Esophagus muscularis mucosa (tissue), 4 donors: ENCODE data around the gene IER2. TPM values are rescaled to one million over a fixed set of nuclear protein-coding genes. Genes with fewer than 3 reads are reported as not detected.
"Not testable (repeated sequence)": the region's sequence is repeated elsewhere in the genome, so short reads cannot be mapped to it uniquely, and the experiment has no call there.

Source experiments
- DNase-seq: peaks from one replicate; pipeline ENCODE4 v3.0.0-alpha.2; 2017; ENCODE audit errors: extremely low spot score
- H3K27ac ChIP-seq, 4 donors: fragments of 200-600 bp; sonication (generic); replicated peaks in 1 of 4; 1 replicate in 3 of 4; 2 replicates in 1 of 4; pipeline ENCODE4 v1.5.1; 2016 to 2019; ENCODE audit warnings: mild to moderate bottlenecking in 1 of 4
- H3K27me3 ChIP-seq, 4 donors: fragments of 200-600 bp; sonication (generic); one replicate each; pipeline versions ENCODE4 v1.5.1 to v1.6.0; 2016 to 2019
- H3K36me3 ChIP-seq, 4 donors: fragments of 200-600 bp; sonication (generic); one replicate each; pipeline ENCODE4 v1.5.1; 2016 to 2019
- H3K4me1 ChIP-seq, 4 donors: fragments of 200-600 bp; sonication (generic); one replicate each; pipeline ENCODE4 v1.5.1; 2016 to 2019
- H3K4me3 ChIP-seq, 4 donors: fragments of 200-600 bp; sonication (generic); 1 replicate in 2 of 4; 2 replicates in 2 of 4; pipeline ENCODE4 v1.5.1; 2016 to 2019; ENCODE audit warnings: mild to moderate bottlenecking in 4 of 4, moderate library complexity in 1 of 4
- H3K9me3 ChIP-seq, 4 donors: fragments of 200-600 bp; sonication (generic); 1 replicate in 3 of 4; 2 replicates in 1 of 4; pipeline ENCODE4 v1.5.1; 2016 to 2019
- EP300 ChIP-seq: sonication (generic); formaldehyde crosslinking; IDR thresholded peaks from one replicate; pipeline ENCODE4 v1.6.1; 2017; ENCODE audit warnings: antibody characterized with exemption
- POLR2A ChIP-seq: fragments of 450-650 bp; IDR thresholded peaks from one replicate; pipeline ENCODE4 v1.6.1; 2017; ENCODE audit warnings: antibody characterized with exemption, moderate library complexity, mild to moderate bottlenecking, low read depth
- POLR2AphosphoS5 ChIP-seq, 2 donors: sonication (generic); formaldehyde crosslinking; IDR thresholded peaks; one replicate each; pipeline ENCODE4 v1.6.1; 2017; ENCODE audit warnings: antibody characterized with exemption in 2 of 2
- WGBS: methylation state at CpG from one replicate; pipeline ENCODE4 v1.1.5; 2018; 5-methylcytosine and 5-hydroxymethylcytosine counted together
- intact Hi-C: fragments of 100-400 bp; cut with DNase I; formaldehyde crosslinking; loops from one replicate; pipeline ENCODE4 v1.15.1; 2023
- total RNA-seq, 4 donors: library from RNA; depleted of rRNA; stranded (reverse); fragments of >200 nt; gene quantifications; one replicate each; pipeline versions ENCODE4 v1.1.0 to v1.2.1, GENCODE V29; 2016
- TF ChIP-seq, protein P1 (sequence below), 3 experiments: fragments of 200-600 bp in 2 of 3; fragments of 450-650 bp in 1 of 3; sonication (generic) in 2 of 3; IDR thresholded peaks; one replicate each; pipeline ENCODE4 v1.5.1; 2017 to 2019; ENCODE audit warnings: antibody characterized with exemption in 3 of 3, mild to moderate bottlenecking in 2 of 3, moderate library complexity in 1 of 3

Gene IER2
- total RNA-seq, 4 donors from 2014 or later = 29.1 to 144 (median 62.3) TPM

- H3K36me3 ChIP-seq = peaks cover 18 to 66% (median 61%) of the 10 kb centered on the region in 4 donors
Measured at GRCh38 chr19:13138916-13139198, 11.4 kb upstream of the IER2 start.

GRCh38 chr19:13139633-13140311 is 10.4 kb upstream of the IER2 start:
- Histone ChIP-seq H3K27ac (no peak overlapping the region), H3K4me1 (peaks cover 0 to 20% (median 7%) of the 10 kb centered on the region in 4 donors), H3K27me3 (no peaks in the 10 kb centered on the region), H3K9me3 (no peaks in the 10 kb centered on the region), H3K36me3 (peaks cover 24 to 75% (median 70%) of the 10 kb centered on the region in 4 donors), H3K4me3 (no peak overlapping the region)
- no peak for TF ChIP-seq POLR2A
- TF ChIP-seq, protein P1, sequence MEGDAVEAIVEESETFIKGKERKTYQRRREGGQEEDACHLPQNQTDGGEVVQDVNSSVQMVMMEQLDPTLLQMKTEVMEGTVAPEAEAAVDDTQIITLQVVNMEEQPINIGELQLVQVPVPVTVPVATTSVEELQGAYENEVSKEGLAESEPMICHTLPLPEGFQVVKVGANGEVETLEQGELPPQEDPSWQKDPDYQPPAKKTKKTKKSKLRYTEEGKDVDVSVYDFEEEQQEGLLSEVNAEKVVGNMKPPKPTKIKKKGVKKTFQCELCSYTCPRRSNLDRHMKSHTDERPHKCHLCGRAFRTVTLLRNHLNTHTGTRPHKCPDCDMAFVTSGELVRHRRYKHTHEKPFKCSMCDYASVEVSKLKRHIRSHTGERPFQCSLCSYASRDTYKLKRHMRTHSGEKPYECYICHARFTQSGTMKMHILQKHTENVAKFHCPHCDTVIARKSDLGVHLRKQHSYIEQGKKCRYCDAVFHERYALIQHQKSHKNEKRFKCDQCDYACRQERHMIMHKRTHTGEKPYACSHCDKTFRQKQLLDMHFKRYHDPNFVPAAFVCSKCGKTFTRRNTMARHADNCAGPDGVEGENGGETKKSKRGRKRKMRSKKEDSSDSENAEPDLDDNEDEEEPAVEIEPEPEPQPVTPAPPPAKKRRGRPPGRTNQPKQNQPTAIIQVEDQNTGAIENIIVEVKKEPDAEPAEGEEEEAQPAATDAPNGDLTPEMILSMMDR (IDR thresholded peaks at IDR 0.05) = no peak
- no peak for TF ChIP-seq POLR2AphosphoS5 (IDR thresholded peaks at IDR 0.05)
- TF ChIP-seq EP300 = no peak
- 77% methylated on average over 6 of the region's 11 CpGs for WGBS
- intact Hi-C loops = loop anchor here (10.0 kb wide), 1 partner anchor 125 kb away; no protein-coding TSS in a partner anchor
- DNase-seq = no peak

More at GRCh38 chr19:13138916-13139198, 11.4 kb upstream of the IER2 start:
- intact Hi-C loops = no loop called here
- no peak overlapping the region for H3K4me3 ChIP-seq
- no peaks in the 10 kb centered on the region for H3K9me3 ChIP-seq
- no peak for TF ChIP-seq POLR2A
- no peak for TF ChIP-seq POLR2AphosphoS5 (IDR thresholded peaks at IDR 0.05)
- no peaks in the 10 kb centered on the region for H3K27me3 ChIP-seq
- 77% methylated on average over 10 of the region's 10 CpGs for WGBS
- H3K27ac ChIP-seq = no peak overlapping the region
- peaks cover 6 to 27% (median 16%) of the 10 kb centered on the region in 4 donors for H3K4me1 ChIP-seq
- no peak for DNase-seq

DNA sequence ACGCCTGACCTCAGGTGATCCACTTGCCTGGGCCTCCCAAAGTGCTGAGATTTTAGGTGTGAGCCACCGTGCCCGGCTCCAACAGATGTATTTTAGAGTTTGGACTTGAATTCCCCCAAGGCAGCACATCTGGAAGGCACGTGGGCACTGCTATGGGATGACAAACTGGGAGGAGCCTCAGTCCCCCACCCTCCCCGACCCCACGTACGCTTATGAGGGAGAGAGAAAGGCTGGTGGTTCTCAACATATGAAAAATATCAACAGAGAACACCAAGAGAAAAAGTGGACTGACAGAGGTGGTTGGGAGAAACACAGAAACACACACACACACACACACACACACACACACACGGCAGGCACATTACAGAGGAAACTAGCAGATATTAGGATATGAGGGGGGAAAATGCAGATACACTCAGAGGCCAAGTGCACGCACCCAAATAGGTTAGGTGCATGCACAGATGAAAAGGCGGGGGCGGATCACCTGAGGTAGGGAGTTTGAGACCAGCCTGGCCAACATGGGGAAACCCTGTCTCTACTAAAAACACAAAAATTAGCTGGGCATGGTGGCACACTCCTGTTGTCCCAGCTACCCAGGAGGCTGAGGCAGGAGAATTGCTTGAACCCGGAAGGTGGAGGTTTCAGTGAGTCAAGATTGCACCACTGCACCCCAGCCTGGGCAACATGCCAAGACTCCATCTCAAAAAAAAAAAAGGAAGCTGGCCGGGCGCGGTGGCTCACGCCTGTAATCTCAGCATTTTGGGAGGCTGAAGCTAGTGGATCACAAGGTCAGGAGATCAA is 3.2 kb upstream of the IER2 start:
- no peak overlapping the region for H3K27ac ChIP-seq
- 61% methylated on average over 14 of the region's 16 CpGs for WGBS
- peaks cover 6 to 33% (median 24%) of the 10 kb centered on the region in 4 donors for H3K36me3 ChIP-seq
- DNase-seq = no peak
- no peak overlapping the region for H3K4me3 ChIP-seq
- no peaks in the 10 kb centered on the region for H3K9me3 ChIP-seq
- peaks cover 0 to 41% (median 25%) of the 10 kb centered on the region in 4 donors for H3K4me1 ChIP-seq
- intact Hi-C loops = loop anchor here (10.0 kb wide), 1 partner anchor 118 kb away; no protein-coding TSS in a partner anchor
- no peaks in the 10 kb centered on the region for H3K27me3 ChIP-seq
- no peak for TF ChIP-seq EP300
- TF ChIP-seq POLR2A = no peak
- TF ChIP-seq, protein P1 (IDR thresholded peaks at IDR 0.05) = no peak
- no peak for TF ChIP-seq POLR2AphosphoS5 (IDR thresholded peaks at IDR 0.05)

DNA sequence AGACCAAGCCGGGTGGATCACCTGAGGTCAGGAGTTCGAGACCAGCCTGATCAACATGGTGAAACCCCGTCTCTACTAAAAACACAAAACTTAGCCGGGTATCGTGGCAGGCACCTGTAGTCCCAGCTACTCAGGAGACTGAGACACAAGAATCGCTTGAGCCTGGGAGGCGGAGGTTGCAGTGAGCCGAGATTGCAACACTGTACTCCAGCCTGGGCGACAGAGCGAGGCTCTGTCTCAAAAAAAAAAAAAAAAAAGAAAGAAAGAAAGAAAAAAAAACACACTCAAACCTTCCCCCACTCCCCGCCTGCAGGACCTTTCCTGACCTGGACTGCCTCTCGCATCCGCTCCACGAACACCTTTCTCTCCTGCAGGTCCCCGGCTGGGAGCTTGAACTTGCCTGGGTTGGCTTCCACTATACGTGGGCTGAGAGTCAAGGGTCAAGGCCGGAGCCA is 1.0 kb upstream of the IER2 start:
- Histone ChIP-seq H3K27ac (peak overlapping the region; percentile 95 to 100 (median 98)), H3K36me3 (peaks cover 3 to 24% (median 20%) of the 10 kb centered on the region in 4 donors), H3K4me1 (peaks cover 4 to 47% (median 30%) of the 10 kb centered on the region in 4 donors), H3K4me3 (peak overlapping the region; percentile 70 to 95 (median 94))
- DNase-seq, H3K27me3 ChIP-seq, H3K9me3 ChIP-seq: not testable (repeated sequence)
- 43% methylated on average over 17 of the region's 17 CpGs for WGBS
- intact Hi-C loops = loop anchor here (10.0 kb wide), 1 partner anchor 116 kb away; no protein-coding TSS in a partner anchor

- Histone ChIP-seq H3K36me3 (peaks cover 0 to 24% (median 15%) of the 10 kb centered on the region in 4 donors), H3K27ac (peak overlapping the region; percentile 95 to 100 (median 98)), H3K4me3 (peak overlapping the region; percentile 70 to 95 (median 94)), H3K9me3 (no peaks in the 10 kb centered on the region), H3K27me3 (no peaks in the 10 kb centered on the region), H3K4me1 (peaks cover 4 to 51% (median 33%) of the 10 kb centered on the region in 4 donors)
- TF ChIP-seq POLR2AphosphoS5 (IDR thresholded peaks at IDR 0.05) (no peak), POLR2A (no peak), EP300 (no peak)
- TF ChIP-seq, protein P1 (IDR thresholded peaks at IDR 0.05) = no peak
- intact Hi-C loops = loop anchor here (10.0 kb wide), 2 partner anchors 115 to 695 kb away; no protein-coding TSS in a partner anchor
- WGBS = 0% methylated on average over 9 of the region's 46 CpGs
- DNase-seq = no peak
Measured at GRCh38 chr19:13149628-13150186, 504 bp upstream of the IER2 start.
